HG02852 (cell line): Measurements from ENCODE around the gene TRNAU1AP.
"Not testable (repeated sequence)": the region's sequence is repeated elsewhere in the genome, so short reads cannot be mapped to it uniquely, and the experiment has no call there.

Experiments
- ATAC-seq: cut with Tn5 transposase; IDR thresholded peaks from one replicate; pipeline ENCODE4 v1.9.1; 2021; ENCODE audit warnings: mild to moderate bottlenecking, moderate library complexity; ENCODE audit not compliant: unreplicated experiment

The TRNAU1AP gene

GRCh38 chr1:28521502-28522164, 31.3 kb upstream of the TRNAU1AP start:
- ATAC-seq, result no peak

GRCh38 chr1:28522537-28522936, 30.3 kb upstream of the TRNAU1AP start:
- ATAC-seq, result not testable (repeated sequence)

DNA sequence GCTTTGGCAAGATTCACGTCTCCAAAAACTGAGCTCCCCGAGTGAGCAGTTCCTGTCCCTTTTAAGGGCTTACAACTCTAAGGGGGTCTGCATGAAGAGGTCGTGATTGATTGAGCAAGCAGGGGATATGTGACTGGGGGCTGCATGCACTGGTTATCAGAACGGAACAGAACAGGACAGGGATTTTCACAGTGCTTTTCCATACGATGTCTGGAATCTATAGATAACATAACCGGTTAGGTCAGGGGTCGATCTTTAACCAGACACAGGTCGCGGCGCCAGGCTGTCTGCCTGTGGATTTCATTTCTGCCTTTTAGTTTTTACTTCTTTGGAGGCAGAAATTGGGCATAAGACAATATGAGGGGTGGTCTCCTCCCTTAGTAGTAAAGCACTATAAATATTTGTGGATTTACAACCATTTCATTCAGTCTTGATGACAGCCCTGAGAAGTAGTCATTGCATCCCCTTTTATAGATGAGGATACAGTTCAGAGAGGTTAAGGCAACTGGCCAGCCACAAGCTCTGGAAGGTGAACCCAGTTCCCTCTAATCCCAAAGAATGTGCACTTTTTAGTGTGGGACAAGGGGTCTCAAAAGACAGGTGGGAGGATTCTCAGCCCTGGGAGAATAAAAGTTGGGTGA, 27.8 kb upstream of the TRNAU1AP start:
- not testable (repeated sequence) for ATAC-seq

- ATAC-seq, result no peak
Observed at GRCh38 chr1:28526886-28527285, 26.0 kb upstream of the TRNAU1AP start.

DNA sequence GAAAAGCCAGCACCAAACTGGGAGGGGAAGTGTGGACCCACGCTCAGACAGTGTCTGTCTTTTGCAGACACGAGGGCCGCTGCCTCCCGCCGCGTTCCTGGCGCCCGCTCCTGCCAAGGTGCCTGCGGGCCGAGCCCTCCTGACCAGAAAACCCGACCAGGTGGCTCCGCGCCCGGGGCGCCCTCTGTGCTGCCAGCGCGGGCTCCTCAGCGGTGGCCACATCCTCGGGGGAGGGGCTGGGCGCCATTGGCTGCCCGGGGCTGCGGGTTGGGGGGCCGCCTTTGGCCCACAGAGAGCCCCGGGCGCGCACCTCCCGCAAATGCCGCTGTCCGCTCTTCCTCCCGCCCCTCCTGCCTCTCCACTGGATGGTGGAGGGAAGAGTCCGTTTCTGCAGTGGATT, 22.4 kb upstream of the TRNAU1AP start:
- ATAC-seq, result no peak

- no peak for ATAC-seq
Observed at GRCh38 chr1:28534671-28535070, 18.2 kb upstream of the TRNAU1AP start.

- no peak for ATAC-seq
Observed at GRCh38 chr1:28535180-28535579, 17.7 kb upstream of the TRNAU1AP start.

DNA sequence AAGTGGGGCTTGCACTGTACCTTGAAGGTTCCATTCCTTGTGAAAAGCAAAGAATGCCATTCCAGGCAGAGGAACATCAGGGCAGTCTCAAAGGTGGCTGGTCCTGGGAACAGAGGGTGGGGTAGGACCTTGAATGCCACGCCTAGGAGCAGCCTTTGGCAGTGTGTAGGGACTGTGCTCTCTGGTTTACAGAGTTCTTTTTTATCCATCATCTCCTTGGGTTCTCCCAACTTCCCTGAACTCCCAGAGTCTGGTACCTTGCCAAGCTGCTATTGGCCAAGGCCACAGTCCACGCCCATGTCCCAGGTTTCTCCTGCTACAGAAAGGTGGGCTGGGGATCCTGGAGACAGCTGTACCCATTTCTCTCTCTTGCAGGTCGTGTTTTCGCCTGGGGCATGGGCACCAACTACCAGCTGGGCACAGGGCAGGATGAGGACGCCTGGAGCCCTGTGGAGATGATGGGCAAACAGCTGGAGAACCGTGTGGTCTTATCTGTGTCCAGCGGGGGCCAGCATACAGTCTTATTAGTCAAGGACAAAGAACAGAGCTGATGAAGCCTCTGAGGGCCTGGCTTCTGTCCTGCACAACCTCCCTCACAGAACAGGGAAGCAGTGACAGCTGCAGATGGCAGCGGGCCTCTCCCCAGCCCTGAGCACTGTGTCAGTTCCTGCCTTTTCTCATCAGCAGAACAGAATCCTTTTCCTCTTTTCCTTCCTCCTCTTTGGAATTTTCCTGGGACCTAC, 15.3 kb upstream of the TRNAU1AP start:
- no peak for ATAC-seq

- ATAC-seq, result no peak
Observed at GRCh38 chr1:28538286-28538685, 14.6 kb upstream of the TRNAU1AP start.

- ATAC-seq, result no peak
Observed at GRCh38 chr1:28540651-28541050, 12.2 kb upstream of the TRNAU1AP start.

DNA sequence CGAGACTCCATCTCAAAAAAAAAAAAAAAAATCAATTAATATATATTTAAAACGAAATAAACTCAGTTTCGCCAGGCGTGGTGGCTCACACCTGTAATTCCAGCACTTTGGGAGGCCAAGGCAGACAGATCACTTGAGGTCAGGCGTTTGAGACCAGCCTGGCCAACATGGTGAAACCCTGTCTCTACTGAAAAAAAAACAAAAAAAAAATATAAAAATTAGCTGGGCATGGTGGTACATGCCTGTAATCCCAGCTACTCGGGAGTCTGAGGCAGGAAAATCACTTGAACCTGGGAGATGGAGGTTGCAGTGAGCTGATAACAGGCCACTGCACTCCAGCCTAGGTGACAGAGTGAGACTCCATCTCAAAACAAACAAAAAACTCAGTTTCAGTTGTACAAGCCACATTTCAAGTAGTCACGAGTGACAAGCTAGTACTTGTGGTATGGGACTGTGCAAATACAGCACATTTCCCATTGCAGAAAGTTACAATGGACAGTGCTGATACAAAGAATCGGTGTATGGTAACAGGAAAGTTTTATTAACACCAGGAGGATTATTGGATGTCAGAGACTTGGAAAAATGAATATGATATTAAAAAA, 11.4 kb upstream of the TRNAU1AP start:
- ATAC-seq, result not testable (repeated sequence)

- no peak for ATAC-seq
Observed at GRCh38 chr1:28545246-28545628, 7.6 kb upstream of the TRNAU1AP start.

DNA sequence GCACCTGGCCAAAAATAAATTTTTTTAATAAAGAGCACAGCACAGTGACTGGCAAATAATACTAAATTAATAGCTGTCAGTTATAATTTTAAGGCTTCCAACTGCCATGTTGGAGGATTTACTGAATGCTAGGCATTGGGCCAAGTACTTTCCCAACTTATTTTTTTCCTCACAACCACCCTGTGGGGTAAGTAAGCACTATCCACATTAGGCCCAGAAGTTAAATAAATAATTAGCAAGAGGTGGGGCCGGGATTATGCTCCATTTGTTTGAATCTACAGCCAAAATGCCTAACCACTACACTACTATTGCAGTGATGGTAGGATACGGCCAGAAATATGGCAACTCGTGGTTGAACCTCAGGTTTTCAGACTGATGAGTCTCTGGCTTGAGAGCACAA, 4.6 kb upstream of the TRNAU1AP start:
- no peak for ATAC-seq

- no peak for ATAC-seq
Observed at GRCh38 chr1:28551381-28551780, 1.5 kb upstream of the TRNAU1AP start.

GRCh38 chr1:28560886-28561285, 8.0 kb downstream of the TRNAU1AP start:
- no peak for ATAC-seq

GRCh38 chr1:28564310-28564709, 11.4 kb downstream of the TRNAU1AP start:
- ATAC-seq, result no peak

GRCh38 chr1:28565040-28565439, 12.2 kb downstream of the TRNAU1AP start:
- no peak for ATAC-seq

GRCh38 chr1:28565726-28566125, 12.8 kb downstream of the TRNAU1AP start:
- no peak for ATAC-seq

DNA sequence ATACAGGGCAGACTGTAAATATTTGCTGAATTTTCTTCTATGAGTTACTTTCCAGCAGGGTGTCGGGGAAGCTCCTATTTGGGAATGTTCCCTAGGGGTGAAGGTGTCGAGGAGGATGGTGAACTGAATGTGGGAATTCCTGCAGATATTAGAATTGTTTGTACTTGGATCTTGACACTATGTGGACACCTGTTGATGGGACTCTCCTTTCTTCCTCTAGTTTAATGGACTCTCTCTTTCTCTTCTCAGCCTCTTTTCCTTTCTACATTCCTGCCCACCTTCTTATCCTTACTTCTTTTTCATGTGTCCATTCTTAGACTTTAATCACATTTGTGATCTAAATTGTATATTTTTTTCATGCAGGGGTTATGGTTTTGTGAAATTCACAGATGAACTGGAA, 14.0 kb downstream of the TRNAU1AP start:
- ATAC-seq, result no peak

GRCh38 chr1:28571911-28572310, 19.0 kb downstream of the TRNAU1AP start:
- no peak for ATAC-seq

DNA sequence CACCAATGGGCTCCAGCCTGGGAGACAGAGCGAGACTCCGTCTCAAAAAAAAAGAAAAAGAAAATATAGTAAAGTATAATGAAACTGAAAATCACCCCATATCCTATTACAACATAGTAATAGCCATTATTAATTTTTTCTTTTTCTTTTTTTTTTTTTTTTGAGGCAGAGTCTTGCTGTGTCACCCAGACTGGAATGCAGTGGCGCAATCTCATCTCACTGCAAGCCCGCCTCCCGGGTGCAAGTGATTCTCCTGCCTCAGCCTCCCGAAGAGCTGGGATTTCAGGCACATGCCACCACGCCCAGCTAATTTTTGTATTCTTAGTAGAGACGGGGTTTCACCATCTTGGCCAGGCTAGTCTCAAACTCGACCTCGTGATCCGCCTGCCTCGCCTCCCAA, 20.0 kb downstream of the TRNAU1AP start:
- ATAC-seq, result not testable (repeated sequence)

GRCh38 chr1:28573564-28573963, 20.7 kb downstream of the TRNAU1AP start:
- no peak for ATAC-seq
